Glomerular visceral epithelial cell (primary cell): ENCODE results near the gene TMEM132C.

Experiments used
- DNase-seq: peaks from one replicate; pipeline ENCODE4 v3.0.0-alpha.2; 2016; ENCODE audit errors: extremely low spot score

The TMEM132C gene

DNA sequence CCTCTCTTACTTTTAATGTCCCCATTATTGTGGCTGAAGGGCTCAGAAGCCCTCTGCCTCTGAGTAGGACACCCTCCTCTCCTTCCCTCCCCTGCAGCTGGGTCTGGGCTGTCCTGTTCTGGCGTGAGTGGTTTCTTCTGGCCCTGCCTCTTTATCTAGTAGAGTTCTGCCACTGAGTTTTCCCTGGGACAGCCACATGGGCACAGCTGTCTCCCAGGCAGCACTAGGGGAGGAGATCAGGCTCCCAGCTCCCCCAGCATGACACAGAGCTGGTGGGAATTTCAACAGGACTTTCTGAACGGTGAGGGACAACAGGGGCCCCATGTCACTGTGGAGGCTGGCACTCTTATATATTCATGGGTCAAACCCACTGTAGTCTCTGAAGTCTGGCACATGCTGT lies 21.4 kb downstream of the TMEM132C start:
- DNase-seq = no peak

DNA sequence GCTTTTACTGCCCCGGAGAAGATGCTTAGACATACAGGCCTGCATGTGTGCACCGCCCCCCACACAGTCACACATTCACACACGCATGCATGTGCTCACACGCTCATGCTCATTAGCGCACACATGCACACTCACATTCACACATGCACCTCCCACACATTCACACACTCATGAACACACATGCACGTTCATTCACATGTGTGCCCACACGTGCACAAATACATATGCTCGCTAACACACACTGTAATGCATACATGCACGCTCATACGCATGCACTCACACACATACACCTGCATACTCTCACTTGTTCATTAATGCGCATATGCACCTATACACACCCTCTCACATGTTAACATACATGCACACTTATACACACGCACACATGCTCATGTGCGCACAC lies 21.9 kb downstream of the TMEM132C start:
- DNase-seq = no peak

DNA sequence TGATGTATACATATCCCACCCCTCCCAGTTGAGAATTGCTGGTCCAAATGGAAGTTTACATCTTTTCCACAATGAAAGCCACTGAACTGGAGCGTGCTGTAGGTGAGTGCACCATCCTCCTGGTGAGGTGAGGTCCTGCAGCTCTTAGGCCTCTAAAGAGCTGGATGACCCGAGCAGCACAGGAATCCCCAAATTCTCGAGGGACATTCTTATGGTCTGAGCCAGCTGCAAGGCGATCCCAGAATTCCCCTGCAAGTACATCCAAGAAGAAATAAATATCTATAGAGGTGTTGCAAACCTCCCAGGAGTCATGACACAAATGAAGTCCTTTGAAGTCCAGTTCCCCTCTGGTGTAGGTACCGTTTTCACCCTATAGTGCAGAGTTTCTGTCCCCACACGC lies 24.0 kb downstream of the TMEM132C start:
- DNase-seq = no peak

DNA sequence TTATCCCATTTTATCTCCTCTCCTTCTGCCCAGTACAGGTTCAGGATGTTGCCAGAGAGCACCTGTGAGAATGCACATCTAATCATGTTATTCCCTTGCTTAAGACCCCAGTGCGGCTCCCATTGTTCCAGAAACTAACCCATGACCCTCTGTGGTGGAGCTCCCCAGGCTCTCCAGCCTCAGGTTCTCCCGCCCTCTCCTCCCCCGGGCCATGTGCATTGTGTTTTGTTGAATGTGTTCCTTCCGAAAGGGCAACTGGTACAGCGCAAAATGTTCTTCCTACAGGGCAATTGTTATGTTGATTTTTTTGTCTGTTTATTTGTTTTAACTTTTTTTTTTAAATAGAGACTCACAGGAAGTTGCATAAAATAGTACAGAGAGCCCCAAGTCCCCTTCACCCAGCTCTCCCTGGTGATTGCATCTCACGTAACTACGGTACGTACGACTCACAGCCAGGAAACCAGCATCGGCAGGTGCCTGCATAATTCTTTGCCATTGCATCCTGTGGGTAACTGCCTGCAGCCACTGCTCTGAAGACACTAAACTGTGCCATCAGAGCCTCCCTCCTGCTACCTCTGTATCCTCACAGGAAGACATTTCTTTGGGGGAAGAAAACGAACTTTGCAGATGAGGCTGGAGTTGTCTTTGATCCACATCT lies 31.2 kb downstream of the TMEM132C start:
- DNase-seq = no peak

GRCh38 chr12:128305336-128305892 lies 38.4 kb downstream of the TMEM132C start:
- DNase-seq = no peak

DNA sequence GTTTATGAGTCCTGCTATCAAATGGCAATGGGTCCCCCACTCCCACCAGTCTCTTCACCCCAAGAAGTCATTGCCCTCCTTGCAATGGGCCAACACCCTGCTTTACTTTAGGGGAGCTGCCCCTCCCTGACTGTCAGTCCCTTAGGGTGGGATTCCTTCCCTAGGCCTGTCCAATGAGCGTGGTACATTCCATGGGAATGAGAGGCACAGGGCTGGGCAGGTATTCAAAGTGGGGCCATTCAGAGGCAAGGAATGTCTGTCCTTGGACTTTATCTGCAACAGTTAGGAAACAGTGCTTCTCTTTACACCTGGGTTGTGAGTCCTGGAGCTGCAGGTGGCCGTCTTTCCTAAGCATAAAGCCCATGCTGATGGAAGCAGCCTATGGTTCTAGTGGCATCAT lies 40.8 kb downstream of the TMEM132C start:
- DNase-seq = no peak

DNA sequence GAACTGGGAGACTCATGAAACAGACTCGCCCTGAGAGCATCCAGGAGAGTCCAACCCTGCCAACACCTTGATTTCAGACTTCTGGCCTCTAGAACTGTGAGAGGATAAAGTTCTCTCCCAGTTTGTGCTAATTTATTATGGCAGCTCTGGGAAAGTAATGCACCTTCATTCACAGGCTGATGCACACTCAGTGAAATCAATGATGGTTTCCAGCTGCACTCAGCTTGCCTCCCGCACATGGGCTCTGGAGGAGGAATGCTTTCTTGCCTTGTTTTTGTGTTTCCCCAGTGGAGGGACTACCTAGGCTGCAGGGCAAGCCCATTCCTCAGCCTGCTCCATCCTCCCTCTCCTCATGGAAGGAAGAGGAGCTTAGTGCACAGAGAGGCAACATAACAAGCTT lies 45.7 kb downstream of the TMEM132C start:
- no peak for DNase-seq

DNA sequence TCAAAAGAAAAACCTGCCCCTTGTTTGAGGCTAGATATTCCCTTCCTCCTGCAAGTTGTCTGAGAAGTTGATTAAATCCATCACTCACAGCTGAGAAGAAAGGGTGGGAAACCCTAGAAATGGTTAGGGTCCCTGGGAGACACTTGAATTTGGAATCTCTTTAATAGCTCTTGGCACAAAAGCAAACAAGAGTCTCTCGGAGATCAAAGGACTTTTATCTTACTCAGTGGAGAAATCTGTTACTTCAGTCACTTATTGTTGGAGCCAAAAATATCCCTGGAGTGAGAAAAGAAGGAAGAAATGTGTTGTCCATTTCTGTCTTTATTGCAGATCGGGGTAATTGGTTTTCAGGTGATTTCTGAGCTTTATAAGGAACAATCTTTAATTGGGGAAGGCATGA lies 47.0 kb downstream of the TMEM132C start:
- no peak for DNase-seq

DNA sequence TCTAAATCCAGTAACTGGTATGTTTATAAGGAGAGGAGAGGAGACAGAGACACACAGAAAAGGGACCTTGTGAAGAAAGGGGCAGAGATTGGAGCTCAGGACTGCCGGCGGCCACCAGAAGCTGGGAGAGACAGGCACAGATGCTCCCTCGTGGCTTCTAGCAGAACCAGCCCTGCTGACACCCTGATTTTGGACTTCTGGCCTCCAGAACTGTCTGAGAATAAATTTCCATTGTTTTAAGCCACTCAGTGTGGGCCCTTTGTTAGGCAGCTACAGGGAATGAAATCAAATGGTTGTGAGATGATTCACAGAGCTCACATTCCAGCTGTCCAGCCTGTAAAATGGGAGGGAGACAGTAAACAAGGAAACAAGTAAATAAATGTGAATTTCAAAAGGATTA lies 47.6 kb downstream of the TMEM132C start:
- no peak for DNase-seq

- no peak for DNase-seq
Measured at GRCh38 chr12:128316078-128316477, 49.1 kb downstream of the TMEM132C start.

GRCh38 chr12:128316973-128317526 lies 50.1 kb downstream of the TMEM132C start:
- DNase-seq = no peak

- no peak for DNase-seq
Measured at GRCh38 chr12:128318341-128318740, 51.4 kb downstream of the TMEM132C start.

GRCh38 chr12:128318946-128319345 lies 52.0 kb downstream of the TMEM132C start:
- no peak for DNase-seq

GRCh38 chr12:128322341-128322740 lies 55.4 kb downstream of the TMEM132C start:
- DNase-seq = no peak

DNA sequence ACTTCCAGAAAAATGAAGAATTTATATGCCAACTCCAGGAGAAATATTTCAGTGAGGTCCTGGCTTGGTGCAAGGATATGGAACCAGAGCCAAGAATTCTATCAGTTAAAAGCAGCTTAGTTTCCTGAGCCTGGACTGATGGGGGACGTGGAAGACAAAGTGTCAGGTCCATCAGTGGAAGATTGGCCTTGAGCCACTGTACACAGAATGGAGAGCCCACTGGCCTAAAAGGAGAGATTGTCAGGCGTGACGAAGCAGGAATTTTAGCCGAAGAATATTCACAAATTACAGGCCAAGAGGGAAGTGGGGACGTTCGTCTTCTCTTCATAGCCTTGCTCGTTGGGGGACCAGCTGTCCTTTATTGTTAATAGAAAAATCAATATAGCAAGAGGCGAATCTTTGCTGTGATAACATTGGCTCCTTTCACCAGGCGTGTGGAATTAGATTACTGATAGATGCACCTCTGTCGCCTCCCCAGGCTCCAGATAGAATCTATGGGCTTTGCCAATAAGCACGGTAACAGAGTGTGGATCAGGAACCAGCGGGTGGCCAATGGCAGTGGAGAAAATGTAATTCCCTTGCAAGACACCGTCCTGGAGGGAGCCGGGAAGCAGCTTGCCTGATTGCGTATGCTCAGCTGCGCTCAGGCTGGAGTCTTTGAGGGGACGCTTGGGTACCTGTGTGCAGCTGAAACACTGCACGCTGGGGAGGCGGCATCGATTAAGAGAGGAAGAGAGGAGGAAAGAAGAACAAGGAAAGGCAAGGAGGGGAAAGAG lies 56.4 kb downstream of the TMEM132C start:
- DNase-seq = no peak

- DNase-seq = no peak
Measured at GRCh38 chr12:128325646-128326045, 58.7 kb downstream of the TMEM132C start.

- no peak for DNase-seq
Measured at GRCh38 chr12:128326406-128326805, 59.4 kb downstream of the TMEM132C start.

GRCh38 chr12:128328961-128329360 lies 62.0 kb downstream of the TMEM132C start:
- no peak for DNase-seq

GRCh38 chr12:128336204-128337070 lies 69.5 kb downstream of the TMEM132C start:
- no peak for DNase-seq

DNA sequence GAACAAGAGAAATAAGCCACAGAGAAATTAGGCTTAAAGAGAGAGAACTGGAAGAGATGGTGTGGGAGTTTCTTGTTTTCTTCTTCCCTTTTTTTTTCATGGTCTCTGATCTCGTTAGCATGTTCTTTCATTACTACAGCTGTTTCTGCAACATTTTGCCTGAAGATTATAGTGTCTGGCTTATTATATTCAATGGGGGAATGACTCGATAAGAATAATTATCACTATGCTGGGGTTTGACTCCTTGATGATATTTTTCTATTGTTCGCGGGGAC lies 70.0 kb downstream of the TMEM132C start:
- no peak for DNase-seq

- DNase-seq = no peak
Measured at GRCh38 chr12:128337431-128338170, 70.6 kb downstream of the TMEM132C start.
